ENCODE results near the gene ROR2. TPM values are rescaled to one million over a fixed set of nuclear protein-coding genes. Genes with fewer than 3 reads are reported as not detected.

ROR2 gene
- total and polyA plus RNA-seq, 4 donors = 0.13 to 0.84 (median 0.52) TPM

DNA sequence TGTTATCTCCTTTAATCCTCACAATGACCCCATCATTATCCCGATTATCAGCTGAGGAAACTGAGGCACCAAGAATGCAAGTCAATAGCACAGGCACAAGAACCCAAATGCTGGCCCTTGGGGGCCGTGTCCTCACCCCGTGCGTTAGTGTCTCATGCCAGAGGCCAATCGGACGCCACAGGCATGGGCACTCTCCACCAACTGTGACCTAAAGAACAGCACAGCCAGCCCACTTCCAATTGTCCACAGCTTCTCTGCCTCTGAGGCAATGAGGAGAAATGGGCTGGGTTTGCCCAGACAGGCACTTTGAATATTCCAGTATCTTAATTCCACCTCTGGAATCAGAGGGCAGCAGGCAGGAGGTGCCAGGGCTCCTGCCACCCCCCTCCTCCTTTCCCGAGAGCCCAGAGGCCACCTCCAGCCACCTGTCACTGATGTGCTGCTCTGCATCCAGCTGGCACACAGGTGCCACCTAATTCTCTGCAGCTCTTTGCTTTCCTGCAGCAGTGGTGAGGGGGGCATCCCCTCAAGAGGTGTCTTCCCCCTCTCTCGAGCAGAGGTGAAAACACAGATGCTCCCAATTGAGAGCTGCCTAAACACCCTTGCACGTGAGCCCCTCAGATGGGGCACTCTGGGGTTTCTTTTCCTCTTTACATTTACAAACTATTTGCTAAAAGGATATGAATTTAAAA, 107.5 kb downstream of the ROR2 start:
- no peak for DNase-seq (ENCODE audit: low spot score)
- TF ChIP-seq GABPA (IDR thresholded peaks at IDR 0.05 in 1 of 2, conservative IDR thresholded peaks at IDR 0.05 in 1 of 2) = no peak
- TF ChIP-seq TAF1 (conservative IDR thresholded peaks at IDR 0.05) = no peak
- TF ChIP-seq FOXA2 (IDR thresholded peaks at IDR 0.05) = no peak
- TF ChIP-seq, protein P1, sequence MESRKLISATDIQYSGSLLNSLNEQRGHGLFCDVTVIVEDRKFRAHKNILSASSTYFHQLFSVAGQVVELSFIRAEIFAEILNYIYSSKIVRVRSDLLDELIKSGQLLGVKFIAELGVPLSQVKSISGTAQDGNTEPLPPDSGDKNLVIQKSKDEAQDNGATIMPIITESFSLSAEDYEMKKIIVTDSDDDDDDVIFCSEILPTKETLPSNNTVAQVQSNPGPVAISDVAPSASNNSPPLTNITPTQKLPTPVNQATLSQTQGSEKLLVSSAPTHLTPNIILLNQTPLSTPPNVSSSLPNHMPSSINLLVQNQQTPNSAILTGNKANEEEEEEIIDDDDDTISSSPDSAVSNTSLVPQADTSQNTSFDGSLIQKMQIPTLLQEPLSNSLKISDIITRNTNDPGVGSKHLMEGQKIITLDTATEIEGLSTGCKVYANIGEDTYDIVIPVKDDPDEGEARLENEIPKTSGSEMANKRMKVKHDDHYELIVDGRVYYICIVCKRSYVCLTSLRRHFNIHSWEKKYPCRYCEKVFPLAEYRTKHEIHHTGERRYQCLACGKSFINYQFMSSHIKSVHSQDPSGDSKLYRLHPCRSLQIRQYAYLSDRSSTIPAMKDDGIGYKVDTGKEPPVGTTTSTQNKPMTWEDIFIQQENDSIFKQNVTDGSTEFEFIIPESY (IDR thresholded peaks at IDR 0.05) = no peak
- no peak for TF ChIP-seq SP1 (IDR thresholded peaks at IDR 0.05)
- TF ChIP-seq, protein P2, sequence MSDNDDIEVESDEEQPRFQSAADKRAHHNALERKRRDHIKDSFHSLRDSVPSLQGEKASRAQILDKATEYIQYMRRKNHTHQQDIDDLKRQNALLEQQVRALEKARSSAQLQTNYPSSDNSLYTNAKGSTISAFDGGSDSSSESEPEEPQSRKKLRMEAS (IDR thresholded peaks at IDR 0.05) = no peak
- no peak for TF ChIP-seq HNF4A (conservative IDR thresholded peaks at IDR 0.05)
- TF ChIP-seq, protein P3, sequence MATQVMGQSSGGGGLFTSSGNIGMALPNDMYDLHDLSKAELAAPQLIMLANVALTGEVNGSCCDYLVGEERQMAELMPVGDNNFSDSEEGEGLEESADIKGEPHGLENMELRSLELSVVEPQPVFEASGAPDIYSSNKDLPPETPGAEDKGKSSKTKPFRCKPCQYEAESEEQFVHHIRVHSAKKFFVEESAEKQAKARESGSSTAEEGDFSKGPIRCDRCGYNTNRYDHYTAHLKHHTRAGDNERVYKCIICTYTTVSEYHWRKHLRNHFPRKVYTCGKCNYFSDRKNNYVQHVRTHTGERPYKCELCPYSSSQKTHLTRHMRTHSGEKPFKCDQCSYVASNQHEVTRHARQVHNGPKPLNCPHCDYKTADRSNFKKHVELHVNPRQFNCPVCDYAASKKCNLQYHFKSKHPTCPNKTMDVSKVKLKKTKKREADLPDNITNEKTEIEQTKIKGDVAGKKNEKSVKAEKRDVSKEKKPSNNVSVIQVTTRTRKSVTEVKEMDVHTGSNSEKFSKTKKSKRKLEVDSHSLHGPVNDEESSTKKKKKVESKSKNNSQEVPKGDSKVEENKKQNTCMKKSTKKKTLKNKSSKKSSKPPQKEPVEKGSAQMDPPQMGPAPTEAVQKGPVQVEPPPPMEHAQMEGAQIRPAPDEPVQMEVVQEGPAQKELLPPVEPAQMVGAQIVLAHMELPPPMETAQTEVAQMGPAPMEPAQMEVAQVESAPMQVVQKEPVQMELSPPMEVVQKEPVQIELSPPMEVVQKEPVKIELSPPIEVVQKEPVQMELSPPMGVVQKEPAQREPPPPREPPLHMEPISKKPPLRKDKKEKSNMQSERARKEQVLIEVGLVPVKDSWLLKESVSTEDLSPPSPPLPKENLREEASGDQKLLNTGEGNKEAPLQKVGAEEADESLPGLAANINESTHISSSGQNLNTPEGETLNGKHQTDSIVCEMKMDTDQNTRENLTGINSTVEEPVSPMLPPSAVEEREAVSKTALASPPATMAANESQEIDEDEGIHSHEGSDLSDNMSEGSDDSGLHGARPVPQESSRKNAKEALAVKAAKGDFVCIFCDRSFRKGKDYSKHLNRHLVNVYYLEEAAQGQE (IDR thresholded peaks at IDR 0.05) = no peak
- TF ChIP-seq HNF4G (IDR thresholded peaks at IDR 0.05) = no peak
- H3K9ac ChIP-seq (ENCODE audit: low read depth in 1 of 2, low read length in 2 of 2) = no peak overlapping the region
- WGBS = 68% methylated on average over 9 of the region's 9 CpGs
- H3K27ac ChIP-seq (ENCODE audit: low read depth in 1 of 2, low read length in 2 of 2) = no peak overlapping the region
- no peaks in the 10 kb centered on the region for H3K36me3 ChIP-seq (ENCODE audit: control insufficient read depth in 4 of 4, insufficient read depth in 3 of 4, low read depth in 1 of 4, low read length in 3 of 4)
- no peaks in the 10 kb centered on the region for H3K4me1 ChIP-seq (ENCODE audit: control insufficient read depth in 4 of 4, insufficient read depth in 4 of 4, low read length in 3 of 4)
- no peaks in the 10 kb centered on the region for H3K9me3 ChIP-seq (ENCODE audit: control insufficient read depth in 4 of 4, low read length in 3 of 4)
- H3K4me3 ChIP-seq (ENCODE audit: low read depth in 1 of 3, low read length in 3 of 3) = no peak overlapping the region
- peaks cover 0 to 3% (median 0%) of the 10 kb centered on the region in 4 donors for H3K27me3 ChIP-seq (ENCODE audit: control insufficient read depth in 4 of 4, insufficient read depth in 4 of 4, low read length in 3 of 4)

DNA sequence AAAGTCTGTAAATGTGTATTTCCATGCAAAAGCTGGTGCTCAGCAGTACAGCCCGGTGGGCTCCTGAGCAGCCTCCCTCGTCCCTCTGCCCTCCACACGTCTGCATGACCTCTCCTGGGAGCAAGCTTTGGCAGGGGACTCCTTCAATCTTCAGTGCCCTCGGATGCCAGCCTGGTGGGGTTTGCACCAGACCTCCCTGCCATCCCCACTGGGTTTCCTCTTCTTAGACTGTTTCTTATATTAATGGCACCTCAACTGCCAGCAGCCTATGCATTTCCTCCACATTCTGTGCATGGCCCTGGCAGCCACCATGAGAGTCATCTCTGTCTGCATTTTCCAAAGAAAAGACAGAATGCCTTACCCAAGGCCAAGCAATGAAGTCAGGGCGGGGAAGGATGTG, 108.4 kb downstream of the ROR2 start:
- no peak for DNase-seq (ENCODE audit: low spot score)
- 84% methylated on average over 5 of the region's 5 CpGs for WGBS
- TF ChIP-seq HNF4A (conservative IDR thresholded peaks at IDR 0.05) (no peak), SP1 (IDR thresholded peaks at IDR 0.05) (no peak), FOXA2 (IDR thresholded peaks at IDR 0.05) (no peak), HNF4G (IDR thresholded peaks at IDR 0.05) (no peak), NR2F2 (IDR thresholded peaks at IDR 0.05) (no peak), RAD21 (IDR thresholded peaks at IDR 0.05) (no peak), TAF1 (conservative IDR thresholded peaks at IDR 0.05) (no peak)
- TF ChIP-seq, protein P1 (IDR thresholded peaks at IDR 0.05) = no peak
- TF ChIP-seq, protein P3 (IDR thresholded peaks at IDR 0.05) = no peak
- TF ChIP-seq, protein P2 (IDR thresholded peaks at IDR 0.05) = no peak
- Histone ChIP-seq H3K27ac (ENCODE audit: low read depth in 1 of 2, low read length in 2 of 2) (no peak overlapping the region), H3K9me3 (ENCODE audit: control insufficient read depth in 4 of 4, low read length in 3 of 4) (no peaks in the 10 kb centered on the region), H3K9ac (ENCODE audit: low read depth in 1 of 2, low read length in 2 of 2) (no peak overlapping the region), H3K27me3 (ENCODE audit: control insufficient read depth in 4 of 4, insufficient read depth in 4 of 4, low read length in 3 of 4) (peaks cover 0 to 3% (median 0%) of the 10 kb centered on the region in 4 donors), H3K4me1 (ENCODE audit: control insufficient read depth in 4 of 4, insufficient read depth in 4 of 4, low read length in 3 of 4) (no peaks in the 10 kb centered on the region), H3K4me3 (ENCODE audit: low read depth in 1 of 3, low read length in 3 of 3) (no peak overlapping the region), H3K36me3 (ENCODE audit: control insufficient read depth in 4 of 4, insufficient read depth in 3 of 4, low read depth in 1 of 4, low read length in 3 of 4) (no peaks in the 10 kb centered on the region)

Measured in liver (tissue), 9 donors.